Adipocyte (in vitro differentiated cells): ENCODE results near the gene BMX.
A peak's percentile ranks its signal among the peaks of the same experiment; 100 is the strongest.

ENCODE experiments used
- DNase-seq: peaks from one replicate; pipeline ENCODE4 v3.0.0-alpha.2; 2015; ENCODE audit warnings: low read depth
- H3K27me3 ChIP-seq: replicated peaks from 2 replicates; pipeline ENCODE4 v1.7.0; 2013; ENCODE audit warnings: mild to moderate bottlenecking, low read length, moderate library complexity; ENCODE audit not compliant: control insufficient read depth, insufficient read depth
- H3K36me3 ChIP-seq: 2 replicates; pipeline ENCODE4 v1.7.0; 2013; ENCODE audit warnings: low read length, mild to moderate bottlenecking, moderate library complexity; ENCODE audit not compliant: control insufficient read depth, insufficient read depth, severe bottlenecking
- H3K4me1 ChIP-seq: 2 replicates; pipeline ENCODE4 v1.7.0; 2013; ENCODE audit warnings: mild to moderate bottlenecking, low read length, moderate library complexity; ENCODE audit not compliant: control insufficient read depth, insufficient read depth
- H3K4me3 ChIP-seq: 2 replicates; pipeline ENCODE4 v1.7.0; 2013; ENCODE audit warnings: mild to moderate bottlenecking, low read length, moderate library complexity
- H3K9ac ChIP-seq: 2 replicates; pipeline ENCODE4 v1.7.0; 2013; ENCODE audit warnings: mild to moderate bottlenecking, low read length, moderate library complexity
- H3K9me3 ChIP-seq: 2 replicates; pipeline ENCODE4 v1.7.0; 2013; ENCODE audit warnings: mild to moderate bottlenecking, low read length, moderate library complexity; ENCODE audit not compliant: control insufficient read depth

BMX gene

DNA sequence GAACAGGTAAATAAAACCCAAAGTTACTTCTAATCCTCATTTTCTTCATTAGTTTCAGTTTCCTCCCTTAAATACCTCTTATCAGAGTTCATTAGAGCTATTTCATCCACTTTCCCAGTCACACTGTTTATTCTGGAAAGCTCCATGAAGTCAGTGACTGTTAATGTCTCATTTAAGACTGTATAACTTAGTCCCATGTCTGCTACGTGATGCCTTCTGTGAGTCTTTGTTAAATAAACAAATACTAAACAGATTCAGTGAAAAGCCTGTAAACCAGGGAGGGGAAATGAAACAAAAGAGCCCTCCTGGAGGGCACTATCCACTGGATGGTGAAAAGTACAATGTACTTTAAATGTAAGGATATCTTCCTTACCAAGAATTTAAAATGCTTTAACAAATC, 75.4 kb downstream of the BMX start:
- peak; percentile 7 for DNase-seq
- H3K9ac ChIP-seq = no peak overlapping the region
- no peaks in the 10 kb centered on the region for H3K9me3 ChIP-seq
- H3K36me3 ChIP-seq = no peaks in the 10 kb centered on the region
- no peak overlapping the region for H3K4me3 ChIP-seq
- H3K27me3 ChIP-seq = peaks cover 32% of the 10 kb centered on the region
- H3K4me1 ChIP-seq = no peaks in the 10 kb centered on the region

DNA sequence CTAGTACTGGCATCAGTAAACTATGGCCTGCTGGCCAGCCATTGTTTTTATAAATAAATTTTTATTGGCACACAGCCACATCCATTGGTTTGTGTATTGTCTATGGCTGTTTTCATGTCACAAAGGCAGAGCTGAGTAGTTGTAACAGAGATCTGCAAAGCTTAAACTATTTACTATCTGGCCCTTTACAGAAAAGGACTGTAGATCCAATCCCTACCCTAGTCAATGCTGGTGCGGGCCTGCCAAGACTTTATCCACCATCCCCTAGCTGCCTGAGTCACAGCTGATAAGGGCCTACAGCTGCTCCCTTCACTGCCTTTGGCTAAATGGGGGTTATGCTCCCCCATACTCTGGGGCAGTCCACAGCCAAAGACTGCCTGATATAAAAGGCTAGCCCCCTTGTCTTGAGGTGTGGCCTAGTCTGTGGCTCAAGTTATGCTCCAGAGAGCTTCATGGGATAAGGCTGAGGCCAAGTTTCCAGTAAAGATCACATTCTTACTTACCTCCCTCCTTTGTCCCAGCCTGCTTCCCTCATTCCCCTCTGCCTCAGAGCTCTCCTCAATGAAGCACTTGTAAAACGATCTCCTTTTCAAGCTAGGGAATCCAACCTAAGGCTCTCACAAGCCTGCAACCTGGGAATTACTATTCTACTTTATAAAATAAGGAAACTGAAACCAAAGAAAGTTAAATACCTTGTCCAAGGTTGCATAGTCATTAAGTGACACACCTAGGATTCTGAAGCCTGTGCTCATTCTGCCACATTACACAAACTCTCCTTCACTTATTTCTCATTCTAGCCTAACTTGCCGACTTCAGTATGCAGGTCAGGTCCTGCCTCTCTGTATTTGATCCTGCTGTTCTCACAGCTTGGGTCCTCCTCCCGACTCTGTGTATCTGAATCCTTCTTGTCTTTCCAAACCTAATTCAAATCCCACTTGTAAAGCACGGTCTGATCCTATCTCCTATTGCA, 79.5 kb downstream of the BMX start:
- Histone ChIP-seq H3K27me3 (peaks cover 16% of the 10 kb centered on the region), H3K36me3 (no peaks in the 10 kb centered on the region), H3K4me3 (no peak overlapping the region), H3K4me1 (no peaks in the 10 kb centered on the region), H3K9me3 (no peaks in the 10 kb centered on the region), H3K9ac (no peak overlapping the region)
- DNase-seq = no peak

DNA sequence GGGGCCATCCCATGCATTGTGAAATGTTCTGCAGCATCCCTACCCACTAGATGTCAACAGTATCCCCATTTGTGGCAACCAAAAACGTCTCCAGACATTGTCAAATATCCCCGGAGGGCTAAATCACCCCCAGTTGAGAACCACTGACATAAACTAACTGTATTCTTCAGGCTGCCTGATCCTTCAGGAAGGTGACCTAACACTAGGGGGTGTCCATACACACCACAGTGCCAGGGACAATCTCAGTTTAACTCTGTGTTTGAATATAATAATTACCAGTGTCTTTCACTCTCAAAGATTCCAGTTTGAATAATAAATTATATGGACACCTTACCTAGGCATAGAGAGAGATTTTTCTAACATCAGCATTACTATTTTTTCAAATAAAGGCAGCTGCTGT, 93.8 kb downstream of the BMX start:
- DNase-seq = no peak
- Histone ChIP-seq H3K9ac (no peak overlapping the region), H3K27me3 (peaks cover 33% of the 10 kb centered on the region), H3K9me3 (no peaks in the 10 kb centered on the region), H3K4me3 (no peak overlapping the region), H3K4me1 (no peaks in the 10 kb centered on the region), H3K36me3 (no peaks in the 10 kb centered on the region)

- H3K9ac ChIP-seq = no peak overlapping the region
- no peaks in the 10 kb centered on the region for H3K4me1 ChIP-seq
- no peak overlapping the region for H3K4me3 ChIP-seq
- H3K9me3 ChIP-seq = no peaks in the 10 kb centered on the region
- H3K36me3 ChIP-seq = no peaks in the 10 kb centered on the region
- no peak for DNase-seq
- H3K27me3 ChIP-seq = peaks cover 30% of the 10 kb centered on the region
These were observed 97.4 kb downstream of the BMX start for GRCh38 chrX:15598026-15598425.

GRCh38 chrX:15599461-15599860, 98.9 kb downstream of the BMX start:
- Histone ChIP-seq H3K27me3 (peaks cover 24% of the 10 kb centered on the region), H3K4me3 (no peak overlapping the region), H3K9me3 (no peaks in the 10 kb centered on the region), H3K4me1 (no peaks in the 10 kb centered on the region), H3K36me3 (no peaks in the 10 kb centered on the region), H3K9ac (no peak overlapping the region)
- DNase-seq = no peak

- DNase-seq = no peak
- no peak overlapping the region for H3K9ac ChIP-seq
These were observed 99.4 kb downstream of the BMX start for GRCh38 chrX:15600049-15600448.

GRCh38 chrX:15600745-15601144, 100.1 kb downstream of the BMX start, which contains the start of gene ACE2:
TSS of gene ACE2 (minus strand) at chrX:15600960. CDS start at chrX:15600911, 49 bp downstream.
- DNase-seq = no peak
- H3K27me3 ChIP-seq = peaks cover 13% of the 10 kb centered on the region
- H3K9ac ChIP-seq = no peak within 1 kb of the TSS
- H3K4me1 ChIP-seq = no peaks in the 10 kb centered on the region
- H3K36me3 ChIP-seq = no peaks in the 10 kb centered on the region
- no peak within 1 kb of the TSS for H3K4me3 ChIP-seq
- H3K9me3 ChIP-seq = no peaks in the 10 kb centered on the region

More at GRCh38 chrX:15600049-15600448, 99.4 kb downstream of the BMX start:
- Histone ChIP-seq H3K9me3 (no peaks in the 10 kb centered on the region), H3K36me3 (no peaks in the 10 kb centered on the region), H3K4me3 (no peak overlapping the region), H3K27me3 (peaks cover 19% of the 10 kb centered on the region), H3K4me1 (no peaks in the 10 kb centered on the region)

DNA sequence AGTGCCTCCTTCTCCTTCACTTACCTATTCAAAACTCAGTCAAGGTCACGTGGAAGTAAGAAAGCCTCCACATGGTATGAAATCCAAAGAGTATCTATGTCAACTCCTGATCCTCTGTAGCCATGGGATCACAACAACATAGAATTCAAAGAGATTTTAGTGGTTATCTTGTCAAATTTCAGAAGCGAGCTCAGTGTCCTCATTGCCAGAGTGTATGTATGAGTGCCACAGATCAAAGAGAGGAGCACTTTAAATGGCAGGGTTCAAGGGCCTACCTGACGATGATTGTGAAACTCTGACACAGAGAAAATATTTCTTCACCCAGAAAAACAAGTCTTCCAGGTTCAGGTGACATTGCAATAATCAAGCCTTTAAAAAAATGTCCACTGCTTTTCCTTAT, 101.3 kb downstream of the BMX start:
- H3K27me3 ChIP-seq = peaks cover 13% of the 10 kb centered on the region
- H3K4me1 ChIP-seq = no peaks in the 10 kb centered on the region
- DNase-seq = no peak
- no peaks in the 10 kb centered on the region for H3K9me3 ChIP-seq
- H3K9ac ChIP-seq = no peak overlapping the region
- H3K4me3 ChIP-seq = no peak overlapping the region
- H3K36me3 ChIP-seq = no peaks in the 10 kb centered on the region

DNA sequence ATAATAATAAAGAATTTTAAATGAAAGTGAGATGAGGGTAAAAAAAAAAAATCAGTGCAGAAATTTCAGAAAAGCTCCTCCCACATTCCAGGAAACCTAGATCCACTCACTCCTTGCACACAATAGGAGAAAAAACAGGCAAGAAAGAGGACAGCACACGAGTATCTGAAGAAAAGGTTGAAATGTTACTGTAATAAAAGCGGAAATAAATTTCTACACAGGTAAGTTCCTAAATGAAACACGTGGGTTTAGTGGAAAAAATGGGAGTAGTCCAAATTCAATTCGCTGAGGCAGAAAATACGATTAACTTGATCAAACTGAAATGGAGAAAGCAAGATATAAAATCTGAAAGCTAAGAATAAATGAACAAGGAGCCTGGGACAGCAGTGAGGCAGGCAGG, 102.2 kb downstream of the BMX start:
- no peaks in the 10 kb centered on the region for H3K36me3 ChIP-seq

DNA sequence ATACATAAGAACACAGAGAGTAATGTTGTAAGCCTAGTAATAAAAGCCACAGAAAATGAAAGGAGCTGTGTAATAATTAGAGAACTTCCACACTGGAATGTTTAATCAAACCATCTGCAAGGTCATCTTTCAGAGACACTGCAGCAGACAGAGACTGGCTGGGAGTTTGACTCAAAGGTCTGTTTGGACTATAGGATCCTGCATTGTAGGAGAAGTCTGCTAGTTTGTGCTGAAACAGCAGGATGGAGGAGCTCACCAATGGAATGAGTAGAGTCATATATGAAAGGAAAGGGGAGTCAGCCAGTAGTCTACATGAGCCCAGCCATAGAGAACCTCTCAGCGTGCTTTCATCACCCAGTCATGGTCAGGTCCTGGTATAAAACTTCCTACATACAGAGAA, 104.6 kb downstream of the BMX start:
- no peaks in the 10 kb centered on the region for H3K9me3 ChIP-seq
- no peak for DNase-seq
- H3K36me3 ChIP-seq = no peaks in the 10 kb centered on the region
- no peak overlapping the region for H3K4me3 ChIP-seq
- H3K4me1 ChIP-seq = no peaks in the 10 kb centered on the region
- H3K9ac ChIP-seq = no peak overlapping the region
- H3K27me3 ChIP-seq = peaks cover 13% of the 10 kb centered on the region

More for the DNA sequence above, 102.2 kb downstream of the BMX start:
- DNase-seq = no peak
- Histone ChIP-seq H3K4me1 (no peaks in the 10 kb centered on the region), H3K9ac (no peak overlapping the region), H3K4me3 (no peak overlapping the region), H3K27me3 (peaks cover 13% of the 10 kb centered on the region), H3K9me3 (no peaks in the 10 kb centered on the region)
